GM12874 (cell line): ENCODE results near the gene ZNF276.

Experiments
- TF ChIP-seq, protein P1 (sequence below): IDR thresholded peaks from 2 replicates; pipeline ENCODE4 v1.5.1; 2011; ENCODE audit warnings: low read depth, mild to moderate bottlenecking, control low read depth, low read length, moderate library complexity; ENCODE audit not compliant: insufficient read depth

Gene ZNF276

DNA sequence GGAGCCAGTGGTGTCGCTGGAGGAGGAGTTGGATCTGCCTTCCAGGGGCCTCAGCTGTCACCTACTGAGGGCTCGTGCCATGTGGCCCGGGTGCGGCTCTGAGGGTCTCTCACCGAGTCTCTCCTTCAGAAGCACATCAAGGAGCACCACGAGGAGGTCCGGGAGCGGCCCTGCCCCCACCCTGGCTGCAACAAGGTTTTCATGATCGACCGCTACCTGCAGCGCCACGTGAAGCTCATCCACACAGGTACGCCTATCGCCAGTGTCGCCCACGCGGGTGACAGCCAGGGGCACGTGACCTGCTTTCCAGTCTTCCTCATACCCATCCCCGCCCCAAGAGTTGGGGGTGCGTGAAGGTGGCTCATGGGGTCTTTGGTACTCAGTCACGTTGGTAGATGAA is 12.5 kb downstream of the ZNF276 start:
- TF ChIP-seq, protein P1, sequence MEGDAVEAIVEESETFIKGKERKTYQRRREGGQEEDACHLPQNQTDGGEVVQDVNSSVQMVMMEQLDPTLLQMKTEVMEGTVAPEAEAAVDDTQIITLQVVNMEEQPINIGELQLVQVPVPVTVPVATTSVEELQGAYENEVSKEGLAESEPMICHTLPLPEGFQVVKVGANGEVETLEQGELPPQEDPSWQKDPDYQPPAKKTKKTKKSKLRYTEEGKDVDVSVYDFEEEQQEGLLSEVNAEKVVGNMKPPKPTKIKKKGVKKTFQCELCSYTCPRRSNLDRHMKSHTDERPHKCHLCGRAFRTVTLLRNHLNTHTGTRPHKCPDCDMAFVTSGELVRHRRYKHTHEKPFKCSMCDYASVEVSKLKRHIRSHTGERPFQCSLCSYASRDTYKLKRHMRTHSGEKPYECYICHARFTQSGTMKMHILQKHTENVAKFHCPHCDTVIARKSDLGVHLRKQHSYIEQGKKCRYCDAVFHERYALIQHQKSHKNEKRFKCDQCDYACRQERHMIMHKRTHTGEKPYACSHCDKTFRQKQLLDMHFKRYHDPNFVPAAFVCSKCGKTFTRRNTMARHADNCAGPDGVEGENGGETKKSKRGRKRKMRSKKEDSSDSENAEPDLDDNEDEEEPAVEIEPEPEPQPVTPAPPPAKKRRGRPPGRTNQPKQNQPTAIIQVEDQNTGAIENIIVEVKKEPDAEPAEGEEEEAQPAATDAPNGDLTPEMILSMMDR, result no peak

DNA sequence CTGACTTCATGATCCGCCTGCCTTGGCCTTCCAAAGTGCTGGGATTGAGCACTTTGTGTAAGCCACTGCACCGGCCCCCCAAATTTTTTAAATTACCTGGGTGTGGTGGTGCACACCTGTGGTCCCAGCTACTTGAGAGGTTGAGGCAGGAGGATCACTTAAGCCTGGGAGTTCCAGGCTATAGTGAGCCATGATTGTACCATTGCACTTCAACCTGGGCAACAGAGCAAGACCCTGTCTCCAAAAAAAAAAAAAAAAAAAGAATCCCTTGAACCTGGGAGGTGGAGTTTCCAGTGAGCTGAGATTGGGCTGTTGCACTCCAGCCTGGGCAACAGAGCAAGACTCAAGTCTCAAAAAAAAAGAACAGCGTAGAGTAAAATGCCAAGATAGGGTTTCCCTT is 15.2 kb downstream of the ZNF276 start:
- TF ChIP-seq, protein P1, result no peak

DNA sequence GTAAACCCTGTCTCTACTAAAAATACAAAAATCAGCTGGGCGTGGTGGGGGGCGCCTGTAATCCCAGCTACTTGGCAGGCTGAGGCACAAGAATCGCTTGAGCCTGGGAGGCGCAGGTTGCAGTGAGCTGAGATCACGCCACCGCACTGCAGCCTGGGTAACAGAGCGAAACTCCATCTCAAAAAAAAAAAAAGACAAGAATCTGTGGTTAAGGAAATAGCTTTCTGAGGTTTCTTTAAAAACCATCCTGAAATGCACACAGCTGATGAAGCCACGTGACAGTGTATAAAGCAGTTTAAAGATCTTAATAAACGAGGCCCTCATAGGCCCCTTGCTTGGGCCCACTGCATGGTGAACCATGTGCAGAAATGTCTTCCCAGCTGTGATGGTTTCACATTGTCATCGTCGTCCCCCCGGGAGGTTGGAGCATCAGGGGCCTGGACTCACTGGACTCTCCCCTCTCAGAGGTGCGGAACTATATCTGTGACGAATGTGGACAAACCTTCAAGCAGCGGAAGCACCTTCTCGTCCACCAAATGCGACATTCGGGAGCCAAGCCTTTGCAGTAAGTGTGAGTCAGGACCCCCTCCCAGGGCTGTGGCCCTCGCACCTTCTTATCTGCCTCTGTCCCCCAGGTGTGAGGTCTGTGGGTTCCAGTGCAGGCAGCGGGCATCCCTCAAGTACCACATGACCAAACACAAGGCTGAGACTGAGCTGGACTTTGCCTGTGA is 16.2 kb downstream of the ZNF276 start:
- TF ChIP-seq, protein P1, result no peak

DNA sequence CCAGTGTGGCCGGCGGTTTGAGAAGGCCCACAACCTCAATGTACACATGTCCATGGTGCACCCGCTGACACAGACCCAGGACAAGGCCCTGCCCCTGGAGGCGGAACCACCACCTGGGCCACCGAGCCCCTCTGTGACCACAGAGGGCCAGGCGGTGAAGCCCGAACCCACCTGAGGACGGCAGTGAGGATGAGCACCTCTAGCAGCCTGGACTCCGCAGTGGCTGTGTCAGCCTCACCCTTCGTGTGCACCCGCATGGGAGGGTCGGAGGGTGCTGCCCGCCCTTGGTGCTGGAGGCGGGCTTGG is 16.7 kb downstream of the ZNF276 start:
- TF ChIP-seq, protein P1, result no peak

DNA sequence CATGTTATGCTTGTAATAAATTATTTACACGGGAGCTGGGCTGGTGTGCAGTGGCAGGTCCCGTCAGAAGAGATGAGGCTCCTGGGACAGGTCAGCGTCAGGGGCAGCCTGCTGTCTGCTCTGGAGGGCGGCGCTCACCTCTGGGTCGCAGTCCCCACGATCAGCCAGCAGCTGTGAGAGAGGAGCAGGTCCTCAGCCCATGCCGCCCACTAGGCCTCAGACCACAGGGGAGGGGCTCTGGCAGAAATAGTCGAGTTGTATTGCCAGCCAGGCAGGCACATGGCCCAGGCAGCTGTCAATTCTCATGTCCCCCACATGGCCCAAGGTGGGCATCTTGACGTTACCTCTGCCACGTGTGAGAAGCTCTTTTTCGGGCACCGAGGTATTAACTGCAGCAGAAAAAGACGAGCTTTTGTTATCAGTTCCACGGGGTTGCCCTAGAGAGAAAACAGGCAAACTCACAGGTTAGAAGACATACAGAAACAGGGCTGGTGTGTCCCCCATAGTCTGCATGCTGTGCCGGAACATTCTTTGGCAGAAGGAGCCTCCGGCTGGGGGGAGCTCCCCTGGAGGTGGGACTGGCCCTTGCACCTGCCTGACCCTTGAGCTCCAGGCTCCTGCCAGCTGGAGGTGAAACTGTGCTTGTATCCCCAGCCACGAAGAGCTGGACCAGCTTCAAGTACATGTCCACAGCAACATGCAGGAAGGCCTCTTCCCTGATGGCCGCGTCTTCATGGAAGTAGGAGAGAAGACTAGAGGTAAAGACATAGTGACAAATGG is 17.4 kb downstream of the ZNF276 start:
- TF ChIP-seq, protein P1, result no peak

DNA sequence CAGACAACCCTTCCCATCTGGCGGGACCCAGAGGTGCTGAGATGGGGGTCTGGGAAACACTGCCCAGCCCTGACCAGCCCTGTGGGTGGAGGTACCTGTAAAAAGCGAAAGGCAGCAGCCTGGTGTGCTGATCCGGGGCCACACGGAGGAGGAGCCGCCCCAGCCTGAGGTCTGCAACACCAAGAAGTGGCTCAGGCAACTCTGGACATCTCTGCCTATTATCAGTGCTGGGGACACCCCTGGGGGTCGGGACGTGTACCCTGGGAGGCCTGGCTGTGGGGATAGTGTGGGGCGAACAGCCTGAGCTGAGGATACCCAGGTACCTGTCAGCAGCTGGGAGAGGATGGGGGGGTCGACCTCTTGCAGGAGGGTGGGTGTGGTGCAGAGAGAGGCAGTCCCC is 18.0 kb downstream of the ZNF276 start:
- TF ChIP-seq, protein P1, result no peak

DNA sequence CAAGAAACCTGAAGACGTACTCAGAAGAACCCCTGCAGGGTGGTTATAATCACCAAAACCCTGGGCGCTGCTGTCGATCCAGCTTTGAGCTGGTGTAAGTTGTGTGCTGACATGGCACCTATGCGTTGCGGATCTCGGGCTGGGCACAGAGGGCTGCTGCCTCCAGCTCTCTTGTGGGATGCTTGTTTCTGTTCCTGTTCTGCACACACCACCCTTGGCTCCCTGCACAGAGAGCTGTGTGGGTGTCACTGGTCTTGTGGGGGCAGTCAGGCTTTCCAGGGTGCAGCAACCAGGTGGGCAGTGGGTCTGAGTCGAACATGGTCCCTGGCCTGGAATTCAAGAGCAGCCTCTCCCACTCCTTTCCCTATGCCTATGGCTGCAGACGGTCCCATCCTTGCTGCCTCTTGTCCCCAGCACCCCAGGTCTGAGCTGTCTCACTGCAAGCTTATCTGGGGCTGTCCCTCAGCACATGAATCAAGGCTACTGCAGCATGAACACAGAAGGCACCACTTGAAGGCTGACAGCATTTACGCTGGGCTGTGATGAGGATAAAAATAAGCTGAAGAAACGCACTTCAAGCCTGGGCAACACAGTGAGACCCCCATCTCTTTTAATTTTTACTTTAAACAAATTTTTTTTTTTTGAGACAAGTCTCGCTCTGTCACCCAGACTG is 20.1 kb downstream of the ZNF276 start:
- TF ChIP-seq, protein P1, result no peak
